A673 (cell line): Measurements from ENCODE around the gene LAMA2. TPM values are rescaled to one million over a fixed set of nuclear protein-coding genes. Genes with fewer than 3 reads are reported as not detected.

Source experiments
- BruUV-seq: library from RNA; stranded (reverse); fragments of 400-500 nt; replicated peaks from 2 replicates; lab custom pipeline; 2021; lab: Mats Ljungman, UMichigan
- CTCF ChIA-PET: fragments of 300-600 bp; sonication (Branson Sonifier 250); formaldehyde crosslinking; loops from one replicate; lab custom pipeline; 2022; ENCODE audit warnings: antibody characterized with exemption; lab: Charles Lee
- POLR2A ChIA-PET: fragments of 300-600 bp; sonication (Branson Sonifier 250); formaldehyde crosslinking; loops from one replicate; lab custom pipeline; 2022; ENCODE audit warnings: antibody characterized with exemption; ENCODE audit not compliant: low non-redundant PET; lab: Charles Lee
- DNase-seq: peaks from one replicate; pipeline ENCODE4 v3.0.0-alpha.2; 2015; ENCODE audit warnings: low spot score
- H3K27ac ChIP-seq: fragments of 200-600 bp; sonication (generic); 2 replicates; pipeline ENCODE4 v1.5.1; 2016; ENCODE audit warnings: mixed run types, low read depth, mild to moderate bottlenecking, mixed read lengths, antibody characterized with exemption, low read length; ENCODE audit not compliant: poor library complexity, severe bottlenecking
- H3K27me3 ChIP-seq: fragments of 200-600 bp; sonication (generic); replicated peaks from 2 replicates; pipeline ENCODE4 v1.6.1; 2017; ENCODE audit warnings: mixed run types, low read depth, mild to moderate bottlenecking, mixed read lengths, antibody characterized with exemption, low read length; ENCODE audit not compliant: insufficient read depth, poor library complexity
- H3K36me3 ChIP-seq: fragments of 200-600 bp; sonication (generic); 2 replicates; pipeline ENCODE4 v1.6.1; 2016; ENCODE audit warnings: mixed run types, mild to moderate bottlenecking, mixed read lengths, antibody characterized with exemption, low read length; ENCODE audit not compliant: insufficient read depth, poor library complexity, severe bottlenecking
- H3K4me1 ChIP-seq: fragments of 200-600 bp; sonication (generic); 2 replicates; pipeline ENCODE4 v1.6.1; 2017; ENCODE audit warnings: mixed run types, mild to moderate bottlenecking, mixed read lengths, antibody characterized with exemption, low read length; ENCODE audit not compliant: insufficient read depth, poor library complexity, severe bottlenecking
- H3K4me3 ChIP-seq: fragments of 200-600 bp; sonication (generic); 2 replicates; pipeline ENCODE4 v1.5.1; 2016; ENCODE audit warnings: low read depth, mixed run types, mild to moderate bottlenecking, mixed read lengths, low read length; ENCODE audit not compliant: poor library complexity, severe bottlenecking
- H3K9me3 ChIP-seq: fragments of 200-600 bp; sonication (generic); 2 replicates; pipeline ENCODE4 v1.6.1; 2016; ENCODE audit warnings: mixed run types, low read depth, mild to moderate bottlenecking, mixed read lengths, antibody characterized with exemption, low read length; ENCODE audit not compliant: poor library complexity, severe bottlenecking
- CTCF ChIP-seq: fragments of 300-800, 200-600 bp; sonication (generic); conservative IDR thresholded peaks from 2 replicates; pipeline ENCODE4 v1.5.1; 2017; ENCODE audit warnings: low read depth, mild to moderate bottlenecking, antibody characterized with exemption, low read length, moderate library complexity, mixed read lengths
- EZH2 ChIP-seq: fragments of 200-600 bp; sonication (generic); IDR thresholded peaks from 2 replicates; pipeline ENCODE4 v1.6.1; 2017; ENCODE audit warnings: borderline replicate concordance, low read depth, mild to moderate bottlenecking, mixed read lengths, antibody characterized with exemption, low read length; ENCODE audit not compliant: poor library complexity, severe bottlenecking
- intact Hi-C: fragments of 100-400 bp; cut with micrococcal nuclease; formaldehyde crosslinking; loops from one replicate; pipeline ENCODE4 v1.10.0; 2022; ENCODE audit not compliant: unreplicated experiment
- total RNA-seq: library from RNA; stranded (reverse); gene quantifications from 2 replicates; pipeline ENCODE4 v1.2.3, GENCODE V29; 2021

Gene LAMA2
- total RNA-seq, 1 experiment from 2014 or later, result 2.2 TPM

- Histone ChIP-seq H3K4me3 (no peak overlapping the region), H3K27me3 (no peaks in the 10 kb centered on the region), H3K27ac (no peak overlapping the region), H3K4me1 (no peaks in the 10 kb centered on the region), H3K36me3 (no peaks in the 10 kb centered on the region), H3K9me3 (no peaks in the 10 kb centered on the region)
- intact Hi-C loops, result no loop called here
- no TSS peak for BruUV-seq
- no peak for DNase-seq
- CTCF ChIA-PET, result no interaction called here
- no peak for TF ChIP-seq EZH2
- no peak for TF ChIP-seq CTCF
- POLR2A ChIA-PET, result no interaction called here
Measured at GRCh38 chr6:129239825-129240491, 357.0 kb downstream of the LAMA2 start.

GRCh38 chr6:129240492-129240853 lies 357.5 kb downstream of the LAMA2 start:
- Histone ChIP-seq H3K4me3 (no peak overlapping the region), H3K27me3 (no peaks in the 10 kb centered on the region), H3K9me3 (no peaks in the 10 kb centered on the region), H3K27ac (no peak overlapping the region), H3K4me1 (no peaks in the 10 kb centered on the region), H3K36me3 (no peaks in the 10 kb centered on the region)
- DNase-seq, result no peak
- no peak for TF ChIP-seq EZH2
- TF ChIP-seq CTCF, result no peak
- intact Hi-C loops, result no loop called here
- ChIA-PET POLR2A (no interaction called here), CTCF (no interaction called here)
- no TSS peak for BruUV-seq

GRCh38 chr6:129242546-129242945 lies 359.6 kb downstream of the LAMA2 start:
- POLR2A ChIA-PET, result no interaction called here

More at GRCh38 chr6:129242546-129242945, 359.6 kb downstream of the LAMA2 start:
- Histone ChIP-seq H3K36me3 (no peaks in the 10 kb centered on the region), H3K4me1 (no peaks in the 10 kb centered on the region), H3K9me3 (no peaks in the 10 kb centered on the region), H3K4me3 (no peak overlapping the region), H3K27ac (no peak overlapping the region), H3K27me3 (no peaks in the 10 kb centered on the region)
- CTCF ChIA-PET, result no interaction called here
- intact Hi-C loops, result no loop called here
- no peak for DNase-seq
- no TSS peak for BruUV-seq
- no peak for TF ChIP-seq CTCF
- no peak for TF ChIP-seq EZH2
